NCI-H526 (cell line): Measurements from ENCODE around the gene MOB2.
A peak's percentile ranks its signal among the peaks of the same experiment; 100 is the strongest.

ENCODE experiments used
- DNase-seq, 2 experiments: peaks; one replicate each; lab custom pipeline; 2025; lab: John Stamatoyannopoulos, UW

MOB2 gene

GRCh38 chr11:1486054-1486825 lies at the start of gene MOB2:
Gene MOB2 (minus strand): TSS chr11:1486779. CDS start chr11:1486556, 223 bp downstream.
- DNase-seq, result peak in 1 of 2 experiments; percentile 45

- DNase-seq, result no peak
These were observed 48.1 kb upstream of the MOB2 start for GRCh38 chr11:1534682-1535081.

- DNase-seq, result no peak
These were observed 47.6 kb upstream of the MOB2 start for GRCh38 chr11:1534171-1534570.

- DNase-seq, result no peak
These were observed 46.8 kb upstream of the MOB2 start for GRCh38 chr11:1533342-1533725.

- no peak for DNase-seq
These were observed 46.2 kb upstream of the MOB2 start for GRCh38 chr11:1532606-1533341.

GRCh38 chr11:1532014-1532586 lies 45.5 kb upstream of the MOB2 start:
- DNase-seq, result no peak

GRCh38 chr11:1531449-1532013 lies 45.0 kb upstream of the MOB2 start:
- no peak for DNase-seq

- DNase-seq, result no peak
These were observed 44.3 kb upstream of the MOB2 start for GRCh38 chr11:1530686-1531448.

GRCh38 chr11:1529774-1530173 lies 43.2 kb upstream of the MOB2 start:
- peak; percentile 52 to 72 for DNase-seq

- no peak for DNase-seq
These were observed 42.7 kb upstream of the MOB2 start for GRCh38 chr11:1529286-1529685.

GRCh38 chr11:1528710-1529109 lies 42.1 kb upstream of the MOB2 start:
- no peak for DNase-seq

GRCh38 chr11:1526785-1527184 lies 40.2 kb upstream of the MOB2 start:
- DNase-seq, result no peak

GRCh38 chr11:1523779-1524178 lies 37.2 kb upstream of the MOB2 start:
- DNase-seq, result no peak

GRCh38 chr11:1523077-1523476 lies 36.5 kb upstream of the MOB2 start:
- DNase-seq, result no peak

- no peak for DNase-seq
These were observed 35.5 kb upstream of the MOB2 start for GRCh38 chr11:1522081-1522424.

GRCh38 chr11:1521382-1522080 lies 35.0 kb upstream of the MOB2 start:
- DNase-seq, result no peak

- no peak for DNase-seq
These were observed 34.2 kb upstream of the MOB2 start for GRCh38 chr11:1520663-1521267.

- DNase-seq, result no peak
These were observed 33.7 kb upstream of the MOB2 start for GRCh38 chr11:1520209-1520662.

GRCh38 chr11:1519028-1520010 lies 32.7 kb upstream of the MOB2 start:
- no peak for DNase-seq

- no peak for DNase-seq
These were observed 31.7 kb upstream of the MOB2 start for GRCh38 chr11:1518301-1518700.
